ENCODE results near the gene IL17REL.

Gene IL17REL

GRCh38 chr22:49966774-49967705 lies 45.5 kb downstream of the IL17REL start:
- Mint-ChIP-seq H3K4me3 (peak overlapping the region; percentile 49), H3K27ac (peak overlapping the region; percentile 66), H3K4me1 (ENCODE audit: low read depth) (peaks cover 33% of the 10 kb centered on the region), H3K36me3 (peaks cover 4% of the 10 kb centered on the region), H3K27me3 (no peaks in the 10 kb centered on the region), H3K9me3 (ENCODE audit: low read depth) (no peaks in the 10 kb centered on the region)

GRCh38 chr22:49966041-49966773 lies 46.4 kb downstream of the IL17REL start:
- H3K36me3 Mint-ChIP-seq = peaks cover 4% of the 10 kb centered on the region
- no peaks in the 10 kb centered on the region for H3K27me3 Mint-ChIP-seq
- no peak overlapping the region for H3K27ac Mint-ChIP-seq
- H3K9me3 Mint-ChIP-seq (ENCODE audit: low read depth) = no peaks in the 10 kb centered on the region
- H3K4me1 Mint-ChIP-seq (ENCODE audit: low read depth) = peaks cover 33% of the 10 kb centered on the region
- H3K4me3 Mint-ChIP-seq = no peak overlapping the region

GRCh38 chr22:49965091-49966040 lies 47.2 kb downstream of the IL17REL start:
- peak overlapping the region; percentile 77 for H3K27ac Mint-ChIP-seq
- H3K27me3 Mint-ChIP-seq = no peaks in the 10 kb centered on the region
- H3K4me1 Mint-ChIP-seq (ENCODE audit: low read depth) = peaks cover 28% of the 10 kb centered on the region
- peaks cover 4% of the 10 kb centered on the region for H3K36me3 Mint-ChIP-seq
- H3K4me3 Mint-ChIP-seq = peak overlapping the region; percentile 91
- no peaks in the 10 kb centered on the region for H3K9me3 Mint-ChIP-seq (ENCODE audit: low read depth)

GRCh38 chr22:49964136-49965090 lies 48.2 kb downstream of the IL17REL start:
- Mint-ChIP-seq H3K4me1 (ENCODE audit: low read depth) (peaks cover 22% of the 10 kb centered on the region), H3K9me3 (ENCODE audit: low read depth) (no peaks in the 10 kb centered on the region), H3K4me3 (peak overlapping the region; percentile 91), H3K36me3 (peaks cover 4% of the 10 kb centered on the region), H3K27me3 (no peaks in the 10 kb centered on the region), H3K27ac (peak overlapping the region; percentile 88)

GRCh38 chr22:49963647-49964026 lies 48.9 kb downstream of the IL17REL start:
- H3K9me3 Mint-ChIP-seq (ENCODE audit: low read depth) = no peaks in the 10 kb centered on the region
- peaks cover 27% of the 10 kb centered on the region for H3K4me1 Mint-ChIP-seq (ENCODE audit: low read depth)
- H3K27me3 Mint-ChIP-seq = no peaks in the 10 kb centered on the region
- peak overlapping the region; percentile 88 for H3K27ac Mint-ChIP-seq
- peaks cover 4% of the 10 kb centered on the region for H3K36me3 Mint-ChIP-seq
- H3K4me3 Mint-ChIP-seq = peak overlapping the region; percentile 91

- no peaks in the 10 kb centered on the region for H3K27me3 Mint-ChIP-seq
- peaks cover 4% of the 10 kb centered on the region for H3K36me3 Mint-ChIP-seq
- peaks cover 29% of the 10 kb centered on the region for H3K4me1 Mint-ChIP-seq (ENCODE audit: low read depth)
- H3K4me3 Mint-ChIP-seq = peak overlapping the region; percentile 91
- H3K9me3 Mint-ChIP-seq (ENCODE audit: low read depth) = no peaks in the 10 kb centered on the region
- H3K27ac Mint-ChIP-seq = peak overlapping the region; percentile 88
Measured at GRCh38 chr22:49962751-49963646, 49.6 kb downstream of the IL17REL start.

GRCh38 chr22:49962012-49962750 lies 50.4 kb downstream of the IL17REL start:
- Mint-ChIP-seq H3K4me1 (ENCODE audit: low read depth) (peaks cover 24% of the 10 kb centered on the region), H3K9me3 (ENCODE audit: low read depth) (no peaks in the 10 kb centered on the region), H3K27ac (peak overlapping the region; percentile 92), H3K4me3 (peak overlapping the region; percentile 91), H3K36me3 (peaks cover 4% of the 10 kb centered on the region), H3K27me3 (no peaks in the 10 kb centered on the region)

GRCh38 chr22:49961601-49962011 lies 51.0 kb downstream of the IL17REL start:
- Mint-ChIP-seq H3K9me3 (ENCODE audit: low read depth) (no peaks in the 10 kb centered on the region), H3K27me3 (no peaks in the 10 kb centered on the region), H3K4me1 (ENCODE audit: low read depth) (peaks cover 24% of the 10 kb centered on the region), H3K27ac (peak overlapping the region; percentile 92), H3K4me3 (peak overlapping the region; percentile 91), H3K36me3 (peaks cover 4% of the 10 kb centered on the region)

- Mint-ChIP-seq H3K36me3 (peaks cover 4% of the 10 kb centered on the region), H3K4me3 (peak overlapping the region; percentile 91), H3K4me1 (ENCODE audit: low read depth) (peaks cover 24% of the 10 kb centered on the region), H3K27me3 (no peaks in the 10 kb centered on the region), H3K9me3 (ENCODE audit: low read depth) (no peaks in the 10 kb centered on the region), H3K27ac (peak overlapping the region; percentile 92)
Measured at GRCh38 chr22:49961005-49961600, 51.5 kb downstream of the IL17REL start.

- H3K36me3 Mint-ChIP-seq = peaks cover 4% of the 10 kb centered on the region
- no peaks in the 10 kb centered on the region for H3K9me3 Mint-ChIP-seq (ENCODE audit: low read depth)
- H3K27ac Mint-ChIP-seq = peak within 1 kb of the TSS; percentile 95
- H3K4me3 Mint-ChIP-seq = peak within 1 kb of the TSS; percentile 91
- peaks cover 24% of the 10 kb centered on the region for H3K4me1 Mint-ChIP-seq (ENCODE audit: low read depth)
- H3K27me3 Mint-ChIP-seq = no peaks in the 10 kb centered on the region
Measured at GRCh38 chr22:49960159-49961004, 52.2 kb downstream of the IL17REL start, which contains the start of gene PIM3. TSS of gene PIM3 (plus strand) at chr22:49960772. CDS start at chr22:49960948, 176 bp downstream.

GRCh38 chr22:49959782-49960158 lies 52.8 kb downstream of the IL17REL start:
- peaks cover 21% of the 10 kb centered on the region for H3K4me1 Mint-ChIP-seq (ENCODE audit: low read depth)
- H3K27ac Mint-ChIP-seq = peak overlapping the region; percentile 95
- H3K27me3 Mint-ChIP-seq = no peaks in the 10 kb centered on the region
- H3K9me3 Mint-ChIP-seq (ENCODE audit: low read depth) = no peaks in the 10 kb centered on the region
- H3K4me3 Mint-ChIP-seq = peak overlapping the region; percentile 89
- peaks cover 4% of the 10 kb centered on the region for H3K36me3 Mint-ChIP-seq
